ENCODE measurements around the gene SCARB2.
A peak's percentile ranks its signal among the peaks of the same experiment; 100 is the strongest.

SCARB2 gene

DNA sequence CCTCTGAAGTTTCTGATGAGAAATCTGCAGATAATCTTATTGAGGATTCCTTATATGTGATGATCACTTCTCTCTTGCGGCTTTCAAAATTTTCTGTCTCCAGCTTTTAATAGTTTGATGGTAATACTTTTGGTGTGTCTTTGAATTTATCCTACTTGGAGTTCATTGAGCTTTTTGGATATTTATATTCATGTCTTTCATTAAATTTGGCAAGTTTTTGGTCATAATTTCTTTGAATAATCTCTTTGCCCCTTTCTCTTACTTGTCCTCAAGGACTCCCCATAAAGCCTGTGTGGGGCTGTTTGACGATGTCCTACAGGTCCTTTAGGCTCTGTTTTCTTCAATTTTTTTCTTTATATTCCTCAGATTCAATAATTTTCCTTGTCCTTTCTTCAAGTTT, 26.6 kb upstream of the SCARB2 start:
- no peak for TF ChIP-seq EP300 (IDR thresholded peaks at IDR 0.05; ENCODE audit: borderline replicate concordance)
- TF ChIP-seq TAF1 (IDR thresholded peaks at IDR 0.05; ENCODE audit: low read depth) = no peak
- TF ChIP-seq NFIC (IDR thresholded peaks at IDR 0.05) = no peak

DNA sequence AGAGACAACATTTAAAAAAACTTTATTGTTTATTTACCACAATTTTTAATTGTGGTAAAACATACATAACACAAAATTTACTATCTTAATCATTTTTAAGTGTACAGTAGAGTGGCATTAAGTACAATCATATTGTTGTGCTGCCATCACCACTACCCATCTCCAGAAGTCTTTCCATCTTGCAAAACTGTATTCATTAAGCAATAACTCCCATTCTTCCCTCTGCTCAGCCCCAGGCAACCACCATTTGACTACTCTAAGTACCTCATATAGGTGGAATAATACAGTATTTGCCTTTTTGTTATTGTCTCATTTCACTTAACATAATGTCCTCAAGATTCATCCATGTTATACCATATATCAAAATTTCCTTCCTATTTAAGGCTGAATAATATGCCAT, 25.1 kb upstream of the SCARB2 start:
- no peak for TF ChIP-seq TAF1 (IDR thresholded peaks at IDR 0.05; ENCODE audit: low read depth)
- TF ChIP-seq TEAD4 (IDR thresholded peaks at IDR 0.05) = no peak
- TF ChIP-seq FOXM1 (IDR thresholded peaks at IDR 0.05; ENCODE audit: borderline replicate concordance, low read depth) = no peak
- no peak for TF ChIP-seq EGR1 (IDR thresholded peaks at IDR 0.05)
- no peak for TF ChIP-seq TCF12 (IDR thresholded peaks at IDR 0.05; ENCODE audit: low read depth)
- TF ChIP-seq CREB1 (IDR thresholded peaks at IDR 0.05; ENCODE audit: low read depth) = no peak
- TF ChIP-seq NFIC (IDR thresholded peaks at IDR 0.05) = no peak
- TF ChIP-seq YY1 (IDR thresholded peaks at IDR 0.05; ENCODE audit: low read depth) = no peak
- TF ChIP-seq EP300 (IDR thresholded peaks at IDR 0.05; ENCODE audit: borderline replicate concordance) = no peak
- TF ChIP-seq, protein P1, sequence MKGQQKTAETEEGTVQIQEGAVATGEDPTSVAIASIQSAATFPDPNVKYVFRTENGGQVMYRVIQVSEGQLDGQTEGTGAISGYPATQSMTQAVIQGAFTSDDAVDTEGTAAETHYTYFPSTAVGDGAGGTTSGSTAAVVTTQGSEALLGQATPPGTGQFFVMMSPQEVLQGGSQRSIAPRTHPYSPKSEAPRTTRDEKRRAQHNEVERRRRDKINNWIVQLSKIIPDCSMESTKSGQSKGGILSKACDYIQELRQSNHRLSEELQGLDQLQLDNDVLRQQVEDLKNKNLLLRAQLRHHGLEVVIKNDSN (IDR thresholded peaks at IDR 0.05) = no peak
- no peak for TF ChIP-seq ZBTB7A (IDR thresholded peaks at IDR 0.05; ENCODE audit: low read depth)
- no peak for TF ChIP-seq CEBPB (IDR thresholded peaks at IDR 0.05)
- no peak for TF ChIP-seq RAD21 (IDR thresholded peaks at IDR 0.05; ENCODE audit: low read depth)
- TF ChIP-seq, protein P2, sequence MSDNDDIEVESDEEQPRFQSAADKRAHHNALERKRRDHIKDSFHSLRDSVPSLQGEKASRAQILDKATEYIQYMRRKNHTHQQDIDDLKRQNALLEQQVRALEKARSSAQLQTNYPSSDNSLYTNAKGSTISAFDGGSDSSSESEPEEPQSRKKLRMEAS (IDR thresholded peaks at IDR 0.05) = no peak
- TF ChIP-seq, protein P3, sequence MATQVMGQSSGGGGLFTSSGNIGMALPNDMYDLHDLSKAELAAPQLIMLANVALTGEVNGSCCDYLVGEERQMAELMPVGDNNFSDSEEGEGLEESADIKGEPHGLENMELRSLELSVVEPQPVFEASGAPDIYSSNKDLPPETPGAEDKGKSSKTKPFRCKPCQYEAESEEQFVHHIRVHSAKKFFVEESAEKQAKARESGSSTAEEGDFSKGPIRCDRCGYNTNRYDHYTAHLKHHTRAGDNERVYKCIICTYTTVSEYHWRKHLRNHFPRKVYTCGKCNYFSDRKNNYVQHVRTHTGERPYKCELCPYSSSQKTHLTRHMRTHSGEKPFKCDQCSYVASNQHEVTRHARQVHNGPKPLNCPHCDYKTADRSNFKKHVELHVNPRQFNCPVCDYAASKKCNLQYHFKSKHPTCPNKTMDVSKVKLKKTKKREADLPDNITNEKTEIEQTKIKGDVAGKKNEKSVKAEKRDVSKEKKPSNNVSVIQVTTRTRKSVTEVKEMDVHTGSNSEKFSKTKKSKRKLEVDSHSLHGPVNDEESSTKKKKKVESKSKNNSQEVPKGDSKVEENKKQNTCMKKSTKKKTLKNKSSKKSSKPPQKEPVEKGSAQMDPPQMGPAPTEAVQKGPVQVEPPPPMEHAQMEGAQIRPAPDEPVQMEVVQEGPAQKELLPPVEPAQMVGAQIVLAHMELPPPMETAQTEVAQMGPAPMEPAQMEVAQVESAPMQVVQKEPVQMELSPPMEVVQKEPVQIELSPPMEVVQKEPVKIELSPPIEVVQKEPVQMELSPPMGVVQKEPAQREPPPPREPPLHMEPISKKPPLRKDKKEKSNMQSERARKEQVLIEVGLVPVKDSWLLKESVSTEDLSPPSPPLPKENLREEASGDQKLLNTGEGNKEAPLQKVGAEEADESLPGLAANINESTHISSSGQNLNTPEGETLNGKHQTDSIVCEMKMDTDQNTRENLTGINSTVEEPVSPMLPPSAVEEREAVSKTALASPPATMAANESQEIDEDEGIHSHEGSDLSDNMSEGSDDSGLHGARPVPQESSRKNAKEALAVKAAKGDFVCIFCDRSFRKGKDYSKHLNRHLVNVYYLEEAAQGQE (IDR thresholded peaks at IDR 0.05; ENCODE audit: low read depth) = no peak

DNA sequence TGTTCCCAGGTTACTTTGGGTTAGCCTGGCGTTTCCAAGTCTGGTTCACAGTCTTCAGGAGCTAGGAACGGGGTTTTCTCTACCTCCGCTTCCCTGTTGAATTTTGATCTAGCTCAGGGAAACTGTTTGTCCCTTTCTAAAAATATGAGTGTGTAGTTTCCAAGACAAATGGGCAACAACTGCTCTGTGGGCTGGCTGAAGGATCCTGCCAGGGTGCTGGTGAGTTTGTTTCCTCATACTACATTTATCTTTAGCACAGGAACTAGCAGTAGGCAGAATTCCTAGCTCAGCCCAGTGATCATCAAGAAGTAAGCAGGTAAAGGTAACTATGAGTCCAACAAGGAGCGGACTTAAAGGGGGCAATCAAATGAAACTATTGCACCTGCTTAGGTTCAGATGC, 24.6 kb upstream of the SCARB2 start:
- TF ChIP-seq ZBTB7A (IDR thresholded peaks at IDR 0.05; ENCODE audit: low read depth) (no peak), FOXM1 (IDR thresholded peaks at IDR 0.05; ENCODE audit: borderline replicate concordance, low read depth) (no peak), TCF12 (IDR thresholded peaks at IDR 0.05; ENCODE audit: low read depth) (no peak), EGR1 (IDR thresholded peaks at IDR 0.05) (no peak), EP300 (IDR thresholded peaks at IDR 0.05; ENCODE audit: borderline replicate concordance) (no peak), YY1 (IDR thresholded peaks at IDR 0.05; ENCODE audit: low read depth) (no peak), CEBPB (IDR thresholded peaks at IDR 0.05) (no peak), TEAD4 (IDR thresholded peaks at IDR 0.05) (no peak), CREB1 (IDR thresholded peaks at IDR 0.05; ENCODE audit: low read depth) (no peak)
- TF ChIP-seq, protein P3 (IDR thresholded peaks at IDR 0.05; ENCODE audit: low read depth) = no peak
- TF ChIP-seq, protein P1 (IDR thresholded peaks at IDR 0.05) = no peak

DNA sequence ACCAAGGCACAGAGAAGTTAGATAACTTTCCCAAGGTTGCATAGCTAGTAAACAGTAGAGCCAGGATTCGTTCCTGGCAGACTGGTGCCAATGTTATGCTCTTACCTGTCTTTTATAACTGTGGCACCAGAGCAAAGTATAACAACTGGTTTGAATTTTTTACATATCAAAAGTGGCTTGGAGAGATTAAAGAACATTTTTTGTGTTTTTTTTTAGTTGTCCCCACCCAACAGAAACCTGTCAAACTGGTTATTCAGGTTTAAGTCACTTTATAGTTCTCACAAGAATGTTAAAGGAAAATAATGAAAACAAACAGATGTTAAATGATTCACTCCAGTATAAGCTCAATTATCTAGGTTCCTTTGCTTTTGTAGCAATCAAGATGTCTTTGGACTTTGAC, 22.3 kb upstream of the SCARB2 start:
- TF ChIP-seq EP300 (IDR thresholded peaks at IDR 0.05; ENCODE audit: borderline replicate concordance) (peak; percentile 27; the same call in 1 of the 2 replicates), TEAD4 (IDR thresholded peaks at IDR 0.05) (peak; percentile 67; the same call in 1 of the 2 replicates), FOXM1 (IDR thresholded peaks at IDR 0.05; ENCODE audit: borderline replicate concordance, low read depth) (peak; percentile 70; the same call in 1 of the 2 replicates), YY1 (IDR thresholded peaks at IDR 0.05; ENCODE audit: low read depth) (no peak), NFIC (IDR thresholded peaks at IDR 0.05) (peak; percentile 46)
- TF ChIP-seq, protein P2 (IDR thresholded peaks at IDR 0.05) = 0 out of 2 replicates have a peak, but pooled peaks have one; percentile 25
- TF ChIP-seq, protein P3 (IDR thresholded peaks at IDR 0.05; ENCODE audit: low read depth) = no peak
- TF ChIP-seq, protein P1 (IDR thresholded peaks at IDR 0.05) = no peak
